GM12892 (cell line): ENCODE measurements around the gene THADA.

Source experiments
- DNase-seq: peaks from one replicate; pipeline ENCODE4 v3.0.0; 2011; ENCODE audit not compliant: insufficient read length
- FAIRE-seq: peaks from 2 replicates; lab custom pipeline; 2011; peaks lifted over from hg19 to GRCh38; lab: Jason Lieb, UNC
- POLR2A ChIP-seq: IDR thresholded peaks from 2 replicates; pipeline ENCODE4 v1.6.1; 2011; ENCODE audit warnings: low read depth, low read length, control low read depth
- POLR2AphosphoS5 ChIP-seq: IDR thresholded peaks from 2 replicates; pipeline ENCODE4 v1.6.1; 2011; ENCODE audit warnings: low read depth, low read length, control low read depth
- TAF1 ChIP-seq: IDR thresholded peaks from 2 replicates; pipeline ENCODE4 v1.6.1; 2011; ENCODE audit warnings: low read depth, mild to moderate bottlenecking, control low read depth, low read length, borderline replicate concordance

THADA gene

GRCh38 chr2:43515248-43515647 is 80.6 kb downstream of the THADA start:
- FAIRE-seq (no peak), DNase-seq (no peak)
- TF ChIP-seq TAF1 = no peak
- TF ChIP-seq POLR2AphosphoS5 = no peak
- no peak for TF ChIP-seq POLR2A

- TF ChIP-seq TAF1 = no peak
- TF ChIP-seq POLR2A = no peak
- no peak for TF ChIP-seq POLR2AphosphoS5
- FAIRE-seq (no peak), DNase-seq (no peak)
Measured at GRCh38 chr2:43513796-43514195, 82.0 kb downstream of the THADA start.

GRCh38 chr2:43513216-43513615 is 82.6 kb downstream of the THADA start:
- FAIRE-seq = no peak
- no peak for TF ChIP-seq POLR2A
- TF ChIP-seq POLR2AphosphoS5 = no peak
- TF ChIP-seq TAF1 = no peak
- DNase-seq = no peak

- DNase-seq = no peak
- FAIRE-seq = no peak
- TF ChIP-seq TAF1 (no peak), POLR2A (no peak), POLR2AphosphoS5 (no peak)
Measured at GRCh38 chr2:43511199-43511598, 84.6 kb downstream of the THADA start.

GRCh38 chr2:43509886-43510285 is 86.0 kb downstream of the THADA start:
- no peak for FAIRE-seq
- DNase-seq = no peak
- TF ChIP-seq TAF1 = no peak
- no peak for TF ChIP-seq POLR2A
- no peak for TF ChIP-seq POLR2AphosphoS5

GRCh38 chr2:43508209-43508608 is 87.6 kb downstream of the THADA start:
- FAIRE-seq (no peak), DNase-seq (no peak)
- TF ChIP-seq POLR2AphosphoS5 (no peak), POLR2A (no peak), TAF1 (no peak)

GRCh38 chr2:43507137-43507536 is 88.7 kb downstream of the THADA start:
- FAIRE-seq (no peak), DNase-seq (no peak)
- no peak for TF ChIP-seq POLR2A
- TF ChIP-seq TAF1 = no peak
- TF ChIP-seq POLR2AphosphoS5 = no peak

GRCh38 chr2:43495727-43496126 is 100.1 kb downstream of the THADA start:
- DNase-seq (no peak), FAIRE-seq (no peak)
- TF ChIP-seq TAF1 (no peak), POLR2A (no peak), POLR2AphosphoS5 (no peak)

GRCh38 chr2:43493954-43494353 is 101.9 kb downstream of the THADA start:
- DNase-seq (no peak), FAIRE-seq (no peak)

GRCh38 chr2:43491065-43491639 is 104.7 kb downstream of the THADA start:
- TF ChIP-seq TAF1 (no peak), POLR2AphosphoS5 (no peak), POLR2A (no peak)
- no peak for DNase-seq
- no peak for FAIRE-seq

More at GRCh38 chr2:43493954-43494353, 101.9 kb downstream of the THADA start:
- TF ChIP-seq TAF1 = no peak
- TF ChIP-seq POLR2AphosphoS5 = no peak
- no peak for TF ChIP-seq POLR2A

GRCh38 chr2:43490252-43490786 is 105.5 kb downstream of the THADA start:
- TF ChIP-seq TAF1 = no peak
- TF ChIP-seq POLR2A = no peak
- TF ChIP-seq POLR2AphosphoS5 = no peak
- DNase-seq (no peak), FAIRE-seq (no peak)

GRCh38 chr2:43488737-43489136 is 107.1 kb downstream of the THADA start:
- no peak for TF ChIP-seq POLR2AphosphoS5
- TF ChIP-seq TAF1 = no peak
- no peak for TF ChIP-seq POLR2A
- FAIRE-seq = no peak
- no peak for DNase-seq

GRCh38 chr2:43486603-43487002 is 109.2 kb downstream of the THADA start:
- TF ChIP-seq TAF1 (no peak), POLR2AphosphoS5 (no peak)
- FAIRE-seq = peak; percentile 14

More at GRCh38 chr2:43486603-43487002, 109.2 kb downstream of the THADA start:
- no peak for DNase-seq
